Esophagus muscularis mucosa (tissue), 4 donors: ENCODE measurements around the gene SLC28A1. TPM values are rescaled to one million over a fixed set of nuclear protein-coding genes. Genes with fewer than 3 reads are reported as not detected.
A peak's percentile ranks its signal among the peaks of the same experiment; 100 is the strongest.
"Not testable (repeated sequence)": the region's sequence is repeated elsewhere in the genome, so short reads cannot be mapped to it uniquely, and the experiment has no call there.

Source experiments
- DNase-seq: peaks from one replicate; pipeline ENCODE4 v3.0.0-alpha.2; 2017; ENCODE audit errors: extremely low spot score
- H3K27ac ChIP-seq, 4 donors: fragments of 200-600 bp; sonication (generic); replicated peaks in 1 of 4; 1 replicate in 3 of 4; 2 replicates in 1 of 4; pipeline ENCODE4 v1.5.1; 2016 to 2019; ENCODE audit warnings: mild to moderate bottlenecking in 1 of 4
- H3K27me3 ChIP-seq, 4 donors: fragments of 200-600 bp; sonication (generic); one replicate each; pipeline versions ENCODE4 v1.5.1 to v1.6.0; 2016 to 2019
- H3K36me3 ChIP-seq, 4 donors: fragments of 200-600 bp; sonication (generic); one replicate each; pipeline ENCODE4 v1.5.1; 2016 to 2019
- H3K4me1 ChIP-seq, 4 donors: fragments of 200-600 bp; sonication (generic); one replicate each; pipeline ENCODE4 v1.5.1; 2016 to 2019
- H3K4me3 ChIP-seq, 4 donors: fragments of 200-600 bp; sonication (generic); 1 replicate in 2 of 4; 2 replicates in 2 of 4; pipeline ENCODE4 v1.5.1; 2016 to 2019; ENCODE audit warnings: mild to moderate bottlenecking in 4 of 4, moderate library complexity in 1 of 4
- H3K9me3 ChIP-seq, 4 donors: fragments of 200-600 bp; sonication (generic); 1 replicate in 3 of 4; 2 replicates in 1 of 4; pipeline ENCODE4 v1.5.1; 2016 to 2019
- CTCF ChIP-seq, 3 experiments: fragments of 200-600 bp in 2 of 3; fragments of 450-650 bp in 1 of 3; sonication (generic) in 2 of 3; IDR thresholded peaks; one replicate each; pipeline ENCODE4 v1.5.1; 2017 to 2019; ENCODE audit warnings: antibody characterized with exemption in 3 of 3, mild to moderate bottlenecking in 2 of 3, moderate library complexity in 1 of 3
- EP300 ChIP-seq: sonication (generic); formaldehyde crosslinking; IDR thresholded peaks from one replicate; pipeline ENCODE4 v1.6.1; 2017; ENCODE audit warnings: antibody characterized with exemption
- POLR2A ChIP-seq: fragments of 450-650 bp; IDR thresholded peaks from one replicate; pipeline ENCODE4 v1.6.1; 2017; ENCODE audit warnings: antibody characterized with exemption, moderate library complexity, mild to moderate bottlenecking, low read depth
- POLR2AphosphoS5 ChIP-seq, 2 donors: sonication (generic); formaldehyde crosslinking; IDR thresholded peaks; one replicate each; pipeline ENCODE4 v1.6.1; 2017; ENCODE audit warnings: antibody characterized with exemption in 2 of 2
- WGBS: methylation state at CpG from one replicate; pipeline ENCODE4 v1.1.5; 2018; 5-methylcytosine and 5-hydroxymethylcytosine counted together
- intact Hi-C: fragments of 100-400 bp; cut with DNase I; formaldehyde crosslinking; loops from one replicate; pipeline ENCODE4 v1.15.1; 2023
- total RNA-seq, 4 donors: library from RNA; depleted of rRNA; stranded (reverse); fragments of >200 nt; gene quantifications; one replicate each; pipeline versions ENCODE4 v1.1.0 to v1.2.1, GENCODE V29; 2016

The SLC28A1 gene
- total RNA-seq, 4 donors from 2014 or later, result 0.23 TPM; not detected in 3

GRCh38 chr15:84844964-84845363, 39.5 kb upstream of the SLC28A1 start:
- H3K4me1 ChIP-seq, result peaks cover 11 to 34% (median 34%) of the 10 kb centered on the region in 4 donors
- intact Hi-C loops, result loop anchor here (5.0 kb wide), 1 partner anchor 82 kb away; no protein-coding TSS in a partner anchor
- DNase-seq, result no peak
- H3K27ac ChIP-seq, result peak overlapping the region; percentile 20 to 72 (median 64)
- WGBS, result 51% methylated on average over 2 of the region's 2 CpGs
- no peak for TF ChIP-seq POLR2A
- TF ChIP-seq EP300, result no peak
- no peak for TF ChIP-seq POLR2AphosphoS5 (IDR thresholded peaks at IDR 0.05)
- no peak for TF ChIP-seq CTCF (IDR thresholded peaks at IDR 0.05)
- H3K36me3 ChIP-seq, result peaks cover 0 to 6% (median 0%) of the 10 kb centered on the region in 4 donors
- no peaks in the 10 kb centered on the region for H3K9me3 ChIP-seq
- no peaks in the 10 kb centered on the region for H3K27me3 ChIP-seq
- H3K4me3 ChIP-seq, result no peak overlapping the region

GRCh38 chr15:84845631-84846030, 38.8 kb upstream of the SLC28A1 start:
- not testable (repeated sequence) for H3K36me3 ChIP-seq, H3K27me3 ChIP-seq, DNase-seq, H3K4me3 ChIP-seq, H3K9me3 ChIP-seq
- Histone ChIP-seq H3K4me1 (peaks cover 5 to 27% (median 27%) of the 10 kb centered on the region in 4 donors), H3K27ac (peak overlapping the region in 3 of 4 donors; percentile 62 to 72 (median 66))
- WGBS, result 68% methylated on average over 7 of the region's 7 CpGs
- peak; percentile 71 to 76 (median 71) for TF ChIP-seq CTCF (IDR thresholded peaks at IDR 0.05)
- intact Hi-C loops, result loop anchor here (5.0 kb wide), 1 partner anchor 82 kb away; no protein-coding TSS in a partner anchor

- peaks cover 0 to 21% (median 21%) of the 10 kb centered on the region in 4 donors for H3K4me1 ChIP-seq
- no peaks in the 10 kb centered on the region for H3K27me3 ChIP-seq
- no peaks in the 10 kb centered on the region for H3K36me3 ChIP-seq
- H3K27ac ChIP-seq, result no peak overlapping the region
- TF ChIP-seq EP300 (no peak), CTCF (IDR thresholded peaks at IDR 0.05) (no peak), POLR2AphosphoS5 (IDR thresholded peaks at IDR 0.05) (no peak), POLR2A (no peak)
- 93% methylated on average over 1 of the region's 1 CpG for WGBS
- no peak overlapping the region for H3K4me3 ChIP-seq
- H3K9me3 ChIP-seq, result no peaks in the 10 kb centered on the region
- intact Hi-C loops, result loop anchor here (5.0 kb wide), 1 partner anchor 81 kb away; no protein-coding TSS in a partner anchor
- DNase-seq, result no peak
These were observed 38.2 kb upstream of the SLC28A1 start for GRCh38 chr15:84846269-84846668.

- no peaks in the 10 kb centered on the region for H3K36me3 ChIP-seq
- intact Hi-C loops, result loop anchor here (5.0 kb wide), 1 partner anchor 80 kb away; no protein-coding TSS in a partner anchor
- H3K4me3 ChIP-seq, result no peak overlapping the region
- H3K4me1 ChIP-seq, result peaks cover 0 to 17% (median 15%) of the 10 kb centered on the region in 4 donors
- H3K9me3 ChIP-seq, result no peaks in the 10 kb centered on the region
- DNase-seq, result no peak
- TF ChIP-seq EP300, result no peak
- no peak for TF ChIP-seq CTCF (IDR thresholded peaks at IDR 0.05)
- TF ChIP-seq POLR2AphosphoS5 (IDR thresholded peaks at IDR 0.05), result no peak
- H3K27me3 ChIP-seq, result no peaks in the 10 kb centered on the region
- no peak overlapping the region for H3K27ac ChIP-seq
These were observed 37.1 kb upstream of the SLC28A1 start for GRCh38 chr15:84847382-84847781.

- WGBS, result 95% methylated on average over 5 of the region's 5 CpGs
- Histone ChIP-seq H3K27ac (no peak overlapping the region), H3K4me3 (no peak overlapping the region), H3K4me1 (peaks cover 0 to 14% (median 0%) of the 10 kb centered on the region in 4 donors), H3K9me3 (no peaks in the 10 kb centered on the region), H3K36me3 (peaks cover 2 to 17% (median 9%) of the 10 kb centered on the region in 4 donors), H3K27me3 (no peaks in the 10 kb centered on the region)
- TF ChIP-seq CTCF (IDR thresholded peaks at IDR 0.05), result no peak
- TF ChIP-seq POLR2AphosphoS5 (IDR thresholded peaks at IDR 0.05), result no peak
- no peak for TF ChIP-seq POLR2A
- no peak for TF ChIP-seq EP300
- intact Hi-C loops, result no loop called here
- DNase-seq, result no peak
These were observed 32.2 kb upstream of the SLC28A1 start for GRCh38 chr15:84852212-84852611.
